Measurements from ENCODE around the gene PLVAP.

PLVAP gene

GRCh38 chr19:17334414-17335409 lies 42.4 kb downstream of the PLVAP start, which contains the start of gene ANO8:
Gene ANO8 (minus strand): TSS chr19:17334855. CDS start chr19:17334670, 185 bp downstream.
- peak; percentile 87 for DNase-seq (ENCODE audit: low spot score)
- FAIRE-seq, result peak; percentile 65

- FAIRE-seq, result peak; percentile 77
- peak; percentile 77 for DNase-seq (ENCODE audit: low spot score)
Observed at GRCh38 chr19:17333611-17334413, 43.3 kb downstream of the PLVAP start.

- no peak for FAIRE-seq
- peak; percentile 18 for DNase-seq (ENCODE audit: low spot score)
Observed at GRCh38 chr19:17332677-17333581, 44.2 kb downstream of the PLVAP start.

- DNase-seq (ENCODE audit: low spot score) (no peak), FAIRE-seq (no peak)
Observed at GRCh38 chr19:17332360-17332676, 44.8 kb downstream of the PLVAP start.

GRCh38 chr19:17331045-17331558 lies 46.0 kb downstream of the PLVAP start:
- FAIRE-seq (no peak), DNase-seq (ENCODE audit: low spot score) (no peak)

- DNase-seq (ENCODE audit: low spot score) (no peak), FAIRE-seq (no peak)
Observed at GRCh38 chr19:17330262-17331044, 46.7 kb downstream of the PLVAP start.

GRCh38 chr19:17329366-17330261 lies 47.5 kb downstream of the PLVAP start:
- DNase-seq (ENCODE audit: low spot score), result no peak
- FAIRE-seq, result no peak

- FAIRE-seq, result no peak
- no peak for DNase-seq (ENCODE audit: low spot score)
Observed at GRCh38 chr19:17328517-17329365, 48.4 kb downstream of the PLVAP start.

- no peak for DNase-seq (ENCODE audit: low spot score)
- no peak for FAIRE-seq
Observed at GRCh38 chr19:17327654-17328516, 49.3 kb downstream of the PLVAP start.

- DNase-seq (ENCODE audit: low spot score) (no peak), FAIRE-seq (no peak)
Observed at GRCh38 chr19:17327068-17327653, 50.0 kb downstream of the PLVAP start.

- FAIRE-seq, result no peak
- DNase-seq (ENCODE audit: low spot score), result no peak
Observed at GRCh38 chr19:17326595-17326966, 50.6 kb downstream of the PLVAP start.

GRCh38 chr19:17325881-17326594 lies 51.1 kb downstream of the PLVAP start:
- FAIRE-seq (no peak), DNase-seq (ENCODE audit: low spot score) (no peak)

- FAIRE-seq (no peak), DNase-seq (ENCODE audit: low spot score) (no peak)
Observed at GRCh38 chr19:17325133-17325532, 52.0 kb downstream of the PLVAP start.

GRCh38 chr19:17324357-17325114 lies 52.6 kb downstream of the PLVAP start:
- no peak for FAIRE-seq
- no peak for DNase-seq (ENCODE audit: low spot score)

GRCh38 chr19:17323964-17324332 lies 53.2 kb downstream of the PLVAP start:
- DNase-seq (ENCODE audit: low spot score) (no peak), FAIRE-seq (no peak)
